GM12874 (cell line): Measurements from ENCODE around the gene MKRN3.

ENCODE experiments used
- TF ChIP-seq, protein P1 (sequence below): IDR thresholded peaks from 2 replicates; pipeline ENCODE4 v1.5.1; 2011; ENCODE audit warnings: low read depth, mild to moderate bottlenecking, control low read depth, low read length, moderate library complexity; ENCODE audit not compliant: insufficient read depth

Gene MKRN3

DNA sequence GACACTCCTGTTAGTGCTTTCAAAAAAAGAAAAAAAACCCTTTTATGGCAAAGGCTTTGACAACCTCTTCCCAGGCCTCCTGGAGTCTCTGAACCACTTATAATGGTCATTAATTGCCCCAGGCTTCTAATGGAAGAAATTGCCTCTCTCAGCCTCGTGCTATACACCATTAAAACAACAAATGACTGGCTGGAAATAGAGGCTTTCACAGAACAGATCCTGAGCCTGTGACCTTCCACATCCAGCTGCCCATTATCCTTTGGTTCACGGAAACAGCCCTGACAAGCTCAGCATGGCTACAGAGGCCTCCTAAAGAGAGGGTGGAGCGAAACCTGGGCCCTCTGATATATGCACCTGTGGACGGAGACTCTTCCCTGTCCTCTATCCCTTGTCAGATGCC is 26.8 kb upstream of the MKRN3 start:
- TF ChIP-seq, protein P1, sequence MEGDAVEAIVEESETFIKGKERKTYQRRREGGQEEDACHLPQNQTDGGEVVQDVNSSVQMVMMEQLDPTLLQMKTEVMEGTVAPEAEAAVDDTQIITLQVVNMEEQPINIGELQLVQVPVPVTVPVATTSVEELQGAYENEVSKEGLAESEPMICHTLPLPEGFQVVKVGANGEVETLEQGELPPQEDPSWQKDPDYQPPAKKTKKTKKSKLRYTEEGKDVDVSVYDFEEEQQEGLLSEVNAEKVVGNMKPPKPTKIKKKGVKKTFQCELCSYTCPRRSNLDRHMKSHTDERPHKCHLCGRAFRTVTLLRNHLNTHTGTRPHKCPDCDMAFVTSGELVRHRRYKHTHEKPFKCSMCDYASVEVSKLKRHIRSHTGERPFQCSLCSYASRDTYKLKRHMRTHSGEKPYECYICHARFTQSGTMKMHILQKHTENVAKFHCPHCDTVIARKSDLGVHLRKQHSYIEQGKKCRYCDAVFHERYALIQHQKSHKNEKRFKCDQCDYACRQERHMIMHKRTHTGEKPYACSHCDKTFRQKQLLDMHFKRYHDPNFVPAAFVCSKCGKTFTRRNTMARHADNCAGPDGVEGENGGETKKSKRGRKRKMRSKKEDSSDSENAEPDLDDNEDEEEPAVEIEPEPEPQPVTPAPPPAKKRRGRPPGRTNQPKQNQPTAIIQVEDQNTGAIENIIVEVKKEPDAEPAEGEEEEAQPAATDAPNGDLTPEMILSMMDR, result no peak

DNA sequence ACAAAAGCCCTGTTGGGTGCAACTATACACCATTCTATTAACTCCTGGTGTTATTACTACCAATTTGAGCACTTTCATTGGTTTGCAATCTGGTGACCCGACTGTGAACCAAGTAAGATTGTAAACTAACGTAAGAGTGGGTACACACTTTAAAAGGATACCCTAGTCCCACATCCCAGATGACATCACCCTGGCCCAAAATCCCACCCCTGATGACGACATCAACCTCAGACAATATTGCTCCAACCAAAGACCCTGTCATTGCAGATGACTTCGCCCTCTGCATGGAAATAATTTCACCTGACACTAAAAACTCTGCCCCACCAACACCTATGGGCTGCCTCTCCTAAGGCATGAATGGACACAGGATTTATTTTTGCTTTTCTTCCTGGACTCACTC is 25.6 kb upstream of the MKRN3 start:
- TF ChIP-seq, protein P1, result no peak

GRCh38 chr15:23546158-23546557 is 19.3 kb upstream of the MKRN3 start:
- TF ChIP-seq, protein P1, result no peak

- TF ChIP-seq, protein P1, result no peak
Measured at GRCh38 chr15:23548071-23548470, 17.4 kb upstream of the MKRN3 start.

DNA sequence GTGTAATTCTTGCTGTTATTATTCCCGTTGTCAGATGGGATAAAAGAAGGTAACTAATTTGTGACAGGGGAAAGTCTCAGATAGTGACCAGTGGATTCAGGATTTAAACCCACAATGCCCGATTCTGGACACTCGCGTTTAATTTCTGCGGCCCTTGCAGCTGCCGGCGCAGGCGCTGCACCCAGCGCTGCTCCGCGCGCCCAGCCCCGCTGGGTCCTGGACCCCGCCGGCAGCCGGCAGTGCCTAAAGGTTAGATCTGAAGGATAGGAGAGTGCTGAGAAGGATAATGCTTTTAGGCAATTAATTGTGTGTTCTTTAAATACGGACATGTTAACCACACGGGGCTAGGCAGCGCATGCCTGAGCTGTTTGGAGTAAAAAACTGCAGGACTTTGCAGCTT is 3.6 kb upstream of the MKRN3 start:
- TF ChIP-seq, protein P1, result no peak

- TF ChIP-seq, protein P1, result no peak
Measured at GRCh38 chr15:23564821-23565394, 566 bp upstream of the MKRN3 start.

DNA sequence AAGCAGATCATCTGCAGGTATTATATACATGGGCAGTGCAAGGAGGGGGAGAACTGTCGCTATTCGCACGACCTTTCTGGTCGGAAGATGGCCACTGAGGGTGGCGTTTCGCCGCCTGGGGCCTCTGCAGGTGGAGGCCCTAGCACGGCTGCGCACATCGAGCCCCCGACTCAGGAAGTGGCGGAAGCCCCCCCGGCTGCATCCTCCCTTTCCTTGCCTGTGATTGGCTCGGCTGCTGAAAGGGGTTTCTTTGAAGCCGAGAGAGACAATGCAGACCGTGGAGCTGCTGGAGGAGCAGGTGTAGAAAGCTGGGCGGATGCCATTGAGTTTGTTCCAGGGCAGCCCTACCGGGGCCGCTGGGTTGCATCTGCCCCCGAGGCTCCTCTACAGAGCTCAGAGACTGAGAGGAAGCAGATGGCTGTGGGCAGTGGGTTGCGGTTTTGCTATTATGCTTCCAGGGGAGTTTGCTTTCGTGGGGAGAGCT is 639 bp downstream of the MKRN3 start:
- TF ChIP-seq, protein P1, result no peak
